Activated CD8-positive, alpha-beta T cell treated with anti-CD3 and anti-CD28 coated beads, Interleukin-2, amount 10 ng/mL, durations not matched to agents 7 days and 5 days (primary cell): ENCODE results near the gene PROZ. TPM values are rescaled to one million over a fixed set of nuclear protein-coding genes. Genes with fewer than 3 reads are reported as not detected.
A peak's percentile ranks its signal among the peaks of the same experiment; 100 is the strongest.
"Not testable (repeated sequence)": the region's sequence is repeated elsewhere in the genome, so short reads cannot be mapped to it uniquely, and the experiment has no call there.

Experiments used
- ATAC-seq: fragments of 150-1000 bp; cut with Tn5 transposase; one replicate; pipeline ENCODE4 v1.10.0; 2021; ENCODE audit warnings: moderate library complexity
- CTCF ChIA-PET: fragments of 350-600 bp; sonication (Branson Sonifier 250); formaldehyde crosslinking; loops from one replicate; lab custom pipeline; 2021; ENCODE audit warnings: antibody characterized with exemption; lab: Charles Lee
- POLR2A ChIA-PET: fragments of 350-600 bp; sonication (Branson Sonifier 250); formaldehyde crosslinking; loops from one replicate; lab custom pipeline; 2021; ENCODE audit warnings: antibody characterized with exemption; lab: Charles Lee
- DNase-seq: peaks from one replicate; pipeline ENCODE4 v3.0.0-alpha.2; 2020
- H3K27ac Mint-ChIP-seq: one replicate; pipeline ENCODE4 v1.8.0; 2021; ENCODE audit warnings: mild to moderate bottlenecking, mixed read lengths
- H3K27me3 Mint-ChIP-seq: one replicate; pipeline ENCODE4 v1.8.0; 2021; ENCODE audit warnings: low read depth, mixed read lengths
- H3K36me3 Mint-ChIP-seq: one replicate; pipeline ENCODE4 v1.8.0; 2021; ENCODE audit warnings: low read depth, mixed read lengths
- H3K4me1 Mint-ChIP-seq: one replicate; pipeline ENCODE4 v1.8.0; 2021; ENCODE audit warnings: low read depth, mixed read lengths
- H3K4me3 Mint-ChIP-seq: one replicate; pipeline ENCODE4 v1.8.0; 2021; ENCODE audit warnings: mild to moderate bottlenecking, mixed read lengths
- H3K9me3 Mint-ChIP-seq: one replicate; pipeline ENCODE4 v1.8.0; 2022; ENCODE audit warnings: mixed read lengths; ENCODE audit not compliant: insufficient read depth
- total RNA-seq, 2 experiments: library from RNA; stranded (reverse); gene quantifications; one replicate each; pipeline ENCODE4 v1.2.3, GENCODE V29; 2021

The PROZ gene, protein sequence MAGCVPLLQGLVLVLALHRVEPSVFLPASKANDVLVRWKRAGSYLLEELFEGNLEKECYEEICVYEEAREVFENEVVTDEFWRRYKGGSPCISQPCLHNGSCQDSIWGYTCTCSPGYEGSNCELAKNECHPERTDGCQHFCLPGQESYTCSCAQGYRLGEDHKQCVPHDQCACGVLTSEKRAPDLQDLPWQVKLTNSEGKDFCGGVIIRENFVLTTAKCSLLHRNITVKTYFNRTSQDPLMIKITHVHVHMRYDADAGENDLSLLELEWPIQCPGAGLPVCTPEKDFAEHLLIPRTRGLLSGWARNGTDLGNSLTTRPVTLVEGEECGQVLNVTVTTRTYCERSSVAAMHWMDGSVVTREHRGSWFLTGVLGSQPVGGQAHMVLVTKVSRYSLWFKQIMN
- not detected for total RNA-seq

DNA sequence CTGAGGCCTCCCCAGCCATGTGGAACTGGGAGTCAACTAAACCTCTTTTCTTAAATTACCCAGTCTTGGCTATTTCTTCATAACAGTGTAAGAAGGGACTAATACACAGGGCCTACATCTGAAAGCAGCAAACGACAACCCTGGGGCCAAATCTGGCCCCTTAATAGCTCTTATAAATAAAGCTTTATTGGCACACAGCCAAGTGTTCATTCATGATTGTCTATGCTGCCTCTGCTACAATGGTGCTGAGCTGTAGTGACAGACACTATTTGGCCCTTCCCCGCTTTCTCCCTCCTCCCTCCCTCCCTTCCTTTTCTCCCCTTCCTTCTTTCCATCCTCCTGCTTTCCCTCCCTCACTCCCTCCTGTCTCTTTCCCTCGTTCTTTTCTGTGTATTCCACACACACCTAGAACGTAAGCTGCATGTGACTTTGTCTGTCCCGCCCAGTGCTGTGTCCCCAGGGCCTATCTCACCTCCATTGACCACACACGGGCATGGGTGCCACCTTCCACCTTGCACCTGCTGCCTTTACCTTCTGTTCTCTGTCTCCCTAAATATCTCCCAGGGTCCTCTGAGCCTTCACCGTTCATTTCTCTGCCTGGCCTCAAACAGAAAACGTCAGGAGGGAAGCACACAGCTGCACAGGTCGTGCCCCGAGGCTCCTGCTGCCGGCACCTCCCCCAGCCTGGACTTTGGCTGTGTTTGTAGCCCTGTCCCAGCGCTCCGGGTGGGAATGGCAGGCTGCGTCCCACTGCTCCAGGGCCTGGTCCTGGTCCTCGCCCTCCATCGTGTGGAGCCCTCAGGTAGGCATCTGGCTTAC, at the start of gene PROZ:
TSS of gene PROZ (plus strand) at position 720 of the 819 bp plus-strand sequence. CDS start at position 733, 13 bp downstream.
- ATAC-seq (no peak), DNase-seq (no peak)
- Mint-ChIP-seq H3K36me3 (peaks cover 2% of the 10 kb centered on the region), H3K4me3 (no peak within 1 kb of the TSS), H3K4me1 (peaks cover 23% of the 10 kb centered on the region), H3K9me3 (peaks cover 8% of the 10 kb centered on the region), H3K27me3 (peaks cover 6% of the 10 kb centered on the region), H3K27ac (no peak within 1 kb of the TSS)
- POLR2A ChIA-PET = interaction anchor here (0.6 kb wide), 1 partner anchor 71 kb away, joined by 3 read pairs; no protein-coding TSS in a partner anchor
- CTCF ChIA-PET = no interaction called here

- POLR2A ChIA-PET = no interaction called here
- H3K4me3 Mint-ChIP-seq = peak overlapping the region; percentile 15
Measured at GRCh38 chr13:113109151-113110047, 49.0 kb upstream of the PROZ start.

GRCh38 chr13:113110048-113110851, 48.2 kb upstream of the PROZ start:
- Mint-ChIP-seq H3K4me3 (no peak overlapping the region), H3K9me3 (no peaks in the 10 kb centered on the region), H3K27me3 (peaks cover 4% of the 10 kb centered on the region), H3K27ac (no peak overlapping the region), H3K4me1 (peaks cover 3% of the 10 kb centered on the region), H3K36me3 (peaks cover 1% of the 10 kb centered on the region)
- ATAC-seq (peak; percentile 34), DNase-seq (no peak)
- POLR2A ChIA-PET = no interaction called here
- CTCF ChIA-PET = no interaction called here

More at GRCh38 chr13:113109151-113110047, 49.0 kb upstream of the PROZ start:
- ATAC-seq (no peak), DNase-seq (no peak)
- CTCF ChIA-PET = no interaction called here
- Mint-ChIP-seq H3K9me3 (no peaks in the 10 kb centered on the region), H3K27me3 (peaks cover 4% of the 10 kb centered on the region), H3K27ac (no peak overlapping the region), H3K4me1 (peaks cover 3% of the 10 kb centered on the region), H3K36me3 (peaks cover 1% of the 10 kb centered on the region)

GRCh38 chr13:113110852-113111315, 47.6 kb upstream of the PROZ start:
- Mint-ChIP-seq H3K27me3 (peaks cover 4% of the 10 kb centered on the region), H3K9me3 (no peaks in the 10 kb centered on the region), H3K4me3 (no peak overlapping the region), H3K4me1 (peaks cover 3% of the 10 kb centered on the region), H3K27ac (no peak overlapping the region), H3K36me3 (peaks cover 1% of the 10 kb centered on the region)
- ATAC-seq = no peak
- CTCF ChIA-PET = no interaction called here
- POLR2A ChIA-PET = no interaction called here
- DNase-seq = no peak

DNA sequence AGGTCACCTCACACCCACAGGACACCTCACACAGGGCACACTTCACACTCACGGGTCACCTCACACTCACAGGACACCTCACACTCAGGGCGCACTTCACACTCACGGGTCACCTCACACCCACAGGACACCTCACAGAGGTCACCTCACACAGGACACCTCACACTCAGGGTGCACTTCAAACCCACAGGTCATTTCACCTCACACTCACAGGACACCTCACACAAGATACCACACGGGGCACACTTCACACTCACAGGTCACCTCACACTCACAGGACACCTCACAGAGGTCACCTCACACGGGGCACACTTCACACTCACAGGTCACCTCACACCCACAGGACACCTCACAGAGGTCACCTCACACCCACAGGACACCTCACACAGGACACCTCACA, 46.6 kb upstream of the PROZ start:
- CTCF ChIA-PET, ATAC-seq, POLR2A ChIA-PET, H3K9me3 Mint-ChIP-seq, DNase-seq, H3K36me3 Mint-ChIP-seq, H3K27ac Mint-ChIP-seq, H3K27me3 Mint-ChIP-seq, H3K4me3 Mint-ChIP-seq, H3K4me1 Mint-ChIP-seq: not testable (repeated sequence)

DNA sequence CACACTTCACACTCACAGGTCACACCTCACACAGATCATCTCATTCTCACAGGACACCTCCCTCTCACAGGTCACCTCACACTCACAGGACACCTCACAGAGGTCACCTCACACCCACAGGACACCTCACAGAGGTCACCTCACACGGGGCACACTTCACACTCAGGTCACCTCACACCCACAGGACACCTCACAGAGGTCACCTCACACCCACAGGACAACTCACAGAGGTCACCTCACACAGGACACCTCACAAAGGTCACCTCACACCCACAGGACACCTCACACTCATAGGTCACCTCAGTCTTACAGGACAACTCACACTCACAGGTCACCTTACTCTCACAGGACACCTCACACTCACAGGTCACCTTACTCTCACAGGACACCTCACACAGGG, 46.0 kb upstream of the PROZ start:
- DNase-seq, H3K27ac Mint-ChIP-seq, H3K9me3 Mint-ChIP-seq, ATAC-seq, H3K27me3 Mint-ChIP-seq, H3K4me1 Mint-ChIP-seq, POLR2A ChIA-PET, H3K36me3 Mint-ChIP-seq, H3K4me3 Mint-ChIP-seq, CTCF ChIA-PET: not testable (repeated sequence)

GRCh38 chr13:113112893-113113845, 45.3 kb upstream of the PROZ start:
- Mint-ChIP-seq H3K27ac (no peak overlapping the region), H3K4me1 (peaks cover 3% of the 10 kb centered on the region), H3K4me3 (no peak overlapping the region), H3K27me3 (peaks cover 4% of the 10 kb centered on the region), H3K9me3 (no peaks in the 10 kb centered on the region), H3K36me3 (peaks cover 1% of the 10 kb centered on the region)
- ATAC-seq = no peak
- DNase-seq = no peak
- CTCF ChIA-PET = no interaction called here
- POLR2A ChIA-PET = no interaction called here

DNA sequence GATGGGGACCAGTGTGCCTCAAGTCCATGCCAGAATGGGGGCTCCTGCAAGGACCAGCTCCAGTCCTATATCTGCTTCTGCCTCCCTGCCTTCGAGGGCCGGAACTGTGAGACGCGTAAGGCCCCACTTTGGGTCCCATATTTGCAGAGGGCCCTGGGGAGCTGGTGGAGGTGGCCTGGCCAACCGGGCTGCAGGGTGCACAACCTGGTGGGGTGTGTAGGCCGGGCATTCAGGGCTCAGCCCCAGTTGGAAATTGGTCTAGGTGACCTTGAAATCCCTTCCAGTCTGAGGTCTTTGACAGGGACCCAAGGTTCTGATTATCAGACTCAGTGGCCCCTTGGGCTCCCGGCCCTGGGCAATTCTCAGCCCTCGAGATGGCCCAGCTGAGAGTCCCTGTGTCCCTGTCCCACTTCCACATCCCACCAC, 44.6 kb upstream of the PROZ start:
- no peaks in the 10 kb centered on the region for H3K9me3 Mint-ChIP-seq
- CTCF ChIA-PET = no interaction called here

GRCh38 chr13:113114511-113115362, 43.7 kb upstream of the PROZ start:
- Mint-ChIP-seq H3K36me3 (no peaks in the 10 kb centered on the region), H3K27ac (no peak overlapping the region), H3K9me3 (no peaks in the 10 kb centered on the region), H3K27me3 (no peaks in the 10 kb centered on the region), H3K4me3 (no peak overlapping the region), H3K4me1 (no peaks in the 10 kb centered on the region)
- DNase-seq = no peak
- POLR2A ChIA-PET = interaction anchor here (0.6 to 0.8 kb wide), 2 partner anchors 40 to 126 kb away, joined by 3 to 4 read pairs; no protein-coding TSS in a partner anchor
- CTCF ChIA-PET = no interaction called here
- ATAC-seq = no peak

More for the DNA sequence above, 44.6 kb upstream of the PROZ start:
- H3K27me3 Mint-ChIP-seq = peaks cover 4% of the 10 kb centered on the region
- H3K4me1 Mint-ChIP-seq = peaks cover 3% of the 10 kb centered on the region
- ATAC-seq = no peak
- no peak overlapping the region for H3K27ac Mint-ChIP-seq
- H3K36me3 Mint-ChIP-seq = peaks cover 1% of the 10 kb centered on the region
- no peak overlapping the region for H3K4me3 Mint-ChIP-seq
- no peak for DNase-seq
- POLR2A ChIA-PET = no interaction called here
